Epithelial cell of prostate (primary cell): ENCODE data around the gene FAM107B.
"Not testable (repeated sequence)": the region's sequence is repeated elsewhere in the genome, so short reads cannot be mapped to it uniquely, and the experiment has no call there.

Source experiments
- DNase-seq: peaks from one replicate; pipeline ENCODE4 v3.0.0-alpha.2; 2011; ENCODE audit warnings: low read depth, low spot score
- H3K27ac ChIP-seq: fragments of 450-650 bp; 2 replicates; pipeline ENCODE4 v1.5.1; 2017; ENCODE audit warnings: mild to moderate bottlenecking

Gene FAM107B

DNA sequence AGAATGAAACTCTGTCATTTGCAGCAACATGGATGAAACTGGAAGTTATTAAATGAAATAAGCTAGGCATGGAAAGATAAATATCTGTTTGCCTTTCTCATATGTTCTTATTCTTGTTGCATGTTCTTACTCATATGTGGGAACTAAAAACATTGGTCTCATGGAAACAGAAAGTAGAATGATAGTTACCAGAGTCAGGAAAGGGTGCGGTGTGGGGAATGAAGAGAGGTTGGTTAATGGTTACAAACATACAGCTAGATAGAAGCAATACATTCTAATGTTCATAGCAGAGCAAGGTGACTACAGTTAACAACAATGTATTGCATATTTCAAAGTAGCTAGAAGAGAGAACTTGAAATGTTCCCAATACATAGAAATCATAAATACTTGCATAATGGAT, 105.1 kb downstream of the FAM107B start:
- no peak overlapping the region for H3K27ac ChIP-seq
- no peak for DNase-seq

DNA sequence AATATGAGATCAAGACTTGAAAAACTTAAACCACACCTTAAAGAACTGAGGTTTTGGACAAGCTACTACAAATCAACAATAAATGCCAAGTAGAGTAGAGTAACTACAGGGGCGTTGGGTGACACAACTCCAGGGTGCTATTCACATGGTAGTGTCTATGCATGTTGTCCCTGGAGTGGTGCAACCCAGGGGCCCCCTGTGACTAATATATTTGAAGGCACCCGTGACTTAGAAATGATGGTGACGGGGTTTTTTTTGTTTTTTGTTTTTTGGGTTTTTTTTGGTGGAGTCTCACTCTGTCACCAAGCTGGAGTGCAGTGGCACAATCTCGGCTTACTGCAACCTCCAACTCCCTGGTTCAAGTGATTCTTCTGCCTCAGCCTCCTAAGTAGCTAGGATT, 106.9 kb downstream of the FAM107B start:
- H3K27ac ChIP-seq = no peak overlapping the region
- DNase-seq = no peak

DNA sequence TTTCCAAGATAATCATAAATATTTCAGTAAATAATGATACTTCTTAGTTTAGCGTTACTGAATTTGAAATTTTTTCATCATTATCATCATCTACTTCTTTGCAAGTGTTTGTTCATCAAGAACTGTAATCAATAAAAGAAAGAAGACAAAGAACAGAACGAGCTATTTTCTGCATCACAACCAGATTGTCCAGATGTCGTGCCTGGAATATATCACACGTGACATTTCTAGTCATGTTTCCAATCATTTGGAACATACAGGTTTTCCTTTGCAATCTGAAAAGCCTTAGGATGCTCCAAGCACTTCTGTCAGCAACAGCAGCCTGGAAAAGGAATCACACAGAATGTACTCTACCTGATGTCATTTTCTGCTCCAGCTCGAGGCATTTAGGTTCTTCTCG, 107.4 kb downstream of the FAM107B start:
- H3K27ac ChIP-seq = no peak overlapping the region

DNA sequence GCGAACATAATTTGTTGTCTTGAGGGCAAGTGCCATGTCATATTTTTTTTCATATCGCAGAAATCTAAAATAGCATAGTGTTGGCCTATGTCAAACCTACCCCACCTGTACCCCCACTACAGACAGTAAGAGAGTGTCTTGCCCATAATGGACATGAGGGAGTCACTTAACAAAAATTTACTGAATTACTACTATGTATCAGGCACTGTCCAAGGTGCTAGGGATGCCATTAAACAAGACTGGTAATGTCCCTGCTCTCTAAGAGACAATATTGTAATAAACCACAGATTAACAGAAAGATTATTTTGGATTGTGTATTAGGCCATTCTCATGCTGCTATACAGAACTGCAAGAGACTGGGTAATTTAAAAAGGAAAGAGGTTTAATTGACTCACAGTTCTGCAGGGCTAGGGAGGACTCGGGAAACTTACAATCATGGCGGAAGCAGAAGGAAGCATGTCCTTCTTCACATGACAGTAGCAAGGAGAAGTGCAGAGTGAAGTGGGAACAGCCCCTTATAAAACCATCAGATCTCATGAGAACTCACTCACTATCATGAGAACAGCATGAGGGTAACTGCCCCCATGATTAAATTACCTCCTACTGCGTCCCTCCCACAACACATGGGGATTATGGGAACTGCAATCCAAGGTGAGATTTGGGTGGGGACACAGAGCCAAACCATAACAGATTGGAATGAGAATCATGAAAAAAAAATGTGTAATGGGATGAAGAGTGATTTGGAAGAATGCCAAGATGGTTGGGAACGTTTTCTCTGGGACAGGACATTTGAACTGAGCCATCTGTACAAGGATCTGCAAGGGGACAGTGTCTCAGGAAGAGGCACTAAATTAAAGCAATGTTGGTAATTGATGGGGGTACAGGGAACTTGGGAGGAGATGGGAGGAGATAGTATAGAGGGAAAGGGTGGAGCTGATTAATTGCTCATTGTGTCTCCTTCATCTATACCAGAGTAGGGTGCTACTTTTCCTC, 108.5 kb downstream of the FAM107B start:
- no peak for DNase-seq
- no peak overlapping the region for H3K27ac ChIP-seq

More for the DNA sequence above, 107.4 kb downstream of the FAM107B start:
- no peak for DNase-seq

DNA sequence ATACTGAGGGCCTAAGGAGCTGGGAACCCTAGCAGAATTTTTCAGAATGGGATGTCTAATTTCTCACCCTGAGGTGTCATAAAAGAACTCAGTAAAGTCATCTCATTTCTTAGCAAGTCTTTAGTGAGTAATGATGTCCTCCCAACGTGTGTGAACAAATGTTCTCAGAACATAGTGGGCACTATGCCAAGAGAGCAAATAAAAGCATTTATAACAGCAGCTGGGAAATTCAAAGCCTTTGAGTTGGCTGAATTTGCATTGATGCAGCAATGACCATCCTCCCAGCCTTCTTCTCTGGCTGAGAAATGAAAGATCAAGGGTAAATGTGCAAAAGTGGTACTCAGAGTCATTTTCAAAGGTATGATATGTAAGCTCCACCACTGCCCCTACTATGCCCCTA, 109.4 kb downstream of the FAM107B start:
- H3K27ac ChIP-seq = no peak overlapping the region
- DNase-seq = peak; percentile 56

DNA sequence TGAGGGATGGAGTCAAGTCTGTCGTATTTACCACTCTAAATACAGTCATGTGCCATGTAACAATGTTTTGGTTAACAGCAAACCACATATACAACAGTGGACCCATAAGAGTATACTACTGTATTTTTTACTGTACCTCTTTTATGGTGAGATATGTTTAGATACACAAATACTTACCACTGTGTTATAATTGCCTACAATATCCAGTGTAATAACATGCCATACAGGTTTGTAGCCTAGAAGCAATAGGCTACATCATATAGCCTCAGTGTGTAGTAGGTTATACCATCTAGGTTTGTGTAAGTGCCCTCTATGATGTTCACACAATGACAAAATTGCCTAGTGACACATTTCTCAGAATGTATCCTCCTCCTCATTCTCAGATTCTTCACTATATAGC, 110.4 kb downstream of the FAM107B start:
- H3K27ac ChIP-seq = no peak overlapping the region
- DNase-seq = no peak

DNA sequence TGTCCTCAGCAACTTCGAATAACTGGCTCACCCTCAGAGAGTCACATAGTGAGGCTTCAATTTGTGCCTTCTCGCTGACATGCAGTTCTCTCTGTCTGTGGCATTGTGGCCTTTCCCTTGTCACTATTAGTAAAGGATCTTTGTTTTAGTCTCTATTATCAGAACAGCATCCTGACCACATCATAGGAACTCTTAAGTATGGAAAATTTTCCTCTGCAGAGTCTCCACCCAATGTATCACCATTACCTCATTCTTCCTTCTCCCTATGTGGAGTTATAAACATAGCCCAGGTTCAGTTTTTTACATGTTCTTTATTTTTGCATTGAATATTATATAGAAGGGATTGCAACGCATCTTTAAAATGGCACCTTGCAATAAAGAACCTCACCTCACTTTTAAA, 112.9 kb downstream of the FAM107B start:
- no peak overlapping the region for H3K27ac ChIP-seq
- DNase-seq = no peak

DNA sequence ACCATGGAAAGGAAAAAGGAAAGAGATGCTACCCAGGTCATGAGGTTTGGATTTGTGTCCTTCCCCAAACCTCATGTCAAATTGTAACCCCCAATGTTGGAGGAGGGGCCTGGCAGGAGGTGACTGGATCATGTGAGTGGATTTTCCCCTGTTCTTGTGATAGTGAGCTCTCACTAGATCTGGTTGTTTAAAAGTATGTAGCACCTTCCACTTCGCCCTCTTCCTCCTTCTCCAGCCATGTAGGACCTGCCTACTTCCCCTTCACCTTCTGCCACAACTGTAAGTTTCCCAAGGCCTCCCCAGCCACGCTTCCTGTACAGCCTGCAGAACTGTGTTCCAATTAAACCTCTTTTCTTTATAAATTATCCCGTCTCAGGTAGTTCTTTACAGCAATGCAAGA, 113.9 kb downstream of the FAM107B start:
- DNase-seq = no peak
- no peak overlapping the region for H3K27ac ChIP-seq

DNA sequence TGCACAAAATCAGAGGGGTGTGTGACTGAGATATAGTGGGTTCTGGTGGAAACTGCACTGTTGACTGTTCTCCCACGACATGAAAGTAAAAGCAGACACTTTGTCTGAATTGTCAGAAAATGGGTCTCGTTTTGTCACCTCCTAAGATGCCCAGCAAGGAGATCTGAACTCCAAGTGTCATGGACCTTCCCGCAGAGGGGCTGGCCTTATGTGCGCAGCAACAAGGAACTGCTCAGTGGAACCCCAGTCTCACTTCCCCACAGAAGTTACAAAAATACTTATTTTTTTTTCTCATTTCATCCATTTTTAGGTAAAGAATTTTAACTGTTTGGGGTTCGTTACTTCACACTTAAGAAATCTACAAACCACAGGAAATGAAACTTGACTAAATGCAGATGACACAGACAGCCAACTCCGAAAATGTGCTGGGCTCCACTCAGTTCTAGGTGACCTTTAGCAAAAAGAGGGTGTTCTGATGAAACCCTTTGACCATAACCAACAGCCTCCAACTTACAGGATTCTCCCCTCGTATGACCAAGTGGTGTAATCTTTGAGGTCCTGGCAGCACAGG, 115.0 kb downstream of the FAM107B start:
- no peak for DNase-seq
- H3K27ac ChIP-seq = no peak overlapping the region

DNA sequence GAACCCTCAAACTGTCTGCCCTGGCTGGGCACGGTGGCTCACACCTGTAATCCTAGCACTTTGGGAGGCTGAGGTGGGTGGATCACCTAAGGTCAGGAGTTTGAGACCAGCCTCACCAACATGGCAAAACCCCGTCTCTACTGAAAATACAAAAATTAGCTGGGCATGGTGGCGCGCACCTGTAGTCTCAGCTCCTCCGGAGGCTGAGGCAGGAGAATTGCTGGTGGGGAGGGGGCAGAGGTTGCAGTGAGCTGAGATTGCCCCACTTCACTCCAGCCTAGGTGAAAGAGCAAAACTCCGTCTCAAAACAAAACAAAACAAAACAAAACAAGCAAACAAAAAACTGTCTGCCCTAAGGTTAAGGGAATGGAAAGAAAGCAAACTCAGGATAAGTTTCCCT, 115.6 kb downstream of the FAM107B start:
- peak overlapping the region; percentile 62 for H3K27ac ChIP-seq
- not testable (repeated sequence) for DNase-seq

DNA sequence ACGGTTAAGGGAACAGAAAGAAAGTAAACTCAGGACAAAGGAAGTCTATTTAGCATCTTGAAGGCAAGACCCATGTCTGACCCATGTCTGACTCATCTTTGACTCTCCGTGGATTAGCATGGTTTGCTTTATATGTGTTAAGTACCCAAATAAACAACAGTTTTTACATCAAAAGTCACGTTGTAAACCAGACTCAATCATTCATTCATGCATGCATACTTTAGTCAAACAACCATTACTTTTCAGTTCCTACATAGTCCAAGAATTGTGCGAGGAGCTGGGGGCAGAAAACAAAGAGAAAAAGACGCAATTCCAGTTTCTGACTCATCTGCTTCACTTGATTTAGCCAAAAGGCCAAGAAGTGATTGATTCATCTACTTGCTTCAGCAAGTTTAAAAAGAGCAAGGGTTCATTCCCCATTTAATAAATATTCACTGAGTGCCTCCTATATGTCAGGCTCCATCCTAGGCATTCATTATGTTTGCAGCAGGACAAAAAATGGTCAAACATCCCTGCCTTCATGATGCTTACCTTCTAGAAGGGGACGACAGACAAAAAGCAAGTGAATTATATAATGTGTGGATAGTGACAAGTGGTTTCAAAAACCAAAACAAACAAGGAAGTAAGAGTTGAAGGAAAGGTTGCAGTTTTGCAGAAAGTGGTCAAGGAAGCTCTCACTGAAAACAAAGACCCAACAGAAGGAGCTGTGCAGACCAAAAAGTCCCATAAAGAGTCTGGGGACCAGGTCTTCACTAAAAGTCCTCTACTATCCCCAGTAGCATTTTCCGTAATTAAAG, 116.2 kb downstream of the FAM107B start:
- peak overlapping the region; percentile 62 for H3K27ac ChIP-seq
- peak; percentile 73 for DNase-seq

DNA sequence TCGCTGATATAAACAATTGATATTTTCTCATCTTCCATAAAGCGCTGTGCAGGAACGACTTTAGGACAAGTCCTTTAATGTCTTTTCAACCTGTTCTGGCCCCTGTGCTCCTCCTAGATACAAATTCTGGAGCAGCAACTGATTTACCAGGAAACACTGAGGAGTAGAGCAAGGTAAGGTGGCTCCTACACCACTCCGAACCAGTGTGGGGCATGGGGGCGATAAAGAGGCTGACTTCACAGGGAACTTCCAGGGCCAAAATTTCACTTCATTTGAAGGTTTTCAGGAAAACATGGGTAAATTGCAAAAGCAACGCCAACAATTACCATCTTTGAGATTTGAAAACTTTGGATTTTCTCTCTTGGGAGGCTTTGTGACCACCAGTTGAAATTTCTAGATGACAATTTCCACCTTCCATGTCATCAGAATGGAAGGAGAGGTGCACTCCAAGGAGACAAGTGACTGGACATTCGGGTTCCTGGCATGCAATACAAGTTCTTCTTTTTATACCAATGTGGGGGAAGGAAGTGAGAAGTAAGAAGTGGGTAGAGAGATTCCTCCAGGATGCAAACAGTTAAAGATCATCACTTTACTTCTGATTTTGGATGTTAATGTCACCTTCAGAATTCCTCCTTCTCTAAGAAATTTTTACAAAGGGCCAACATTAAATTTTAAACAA, 118.5 kb downstream of the FAM107B start:
- no peak for DNase-seq
- no peak overlapping the region for H3K27ac ChIP-seq

DNA sequence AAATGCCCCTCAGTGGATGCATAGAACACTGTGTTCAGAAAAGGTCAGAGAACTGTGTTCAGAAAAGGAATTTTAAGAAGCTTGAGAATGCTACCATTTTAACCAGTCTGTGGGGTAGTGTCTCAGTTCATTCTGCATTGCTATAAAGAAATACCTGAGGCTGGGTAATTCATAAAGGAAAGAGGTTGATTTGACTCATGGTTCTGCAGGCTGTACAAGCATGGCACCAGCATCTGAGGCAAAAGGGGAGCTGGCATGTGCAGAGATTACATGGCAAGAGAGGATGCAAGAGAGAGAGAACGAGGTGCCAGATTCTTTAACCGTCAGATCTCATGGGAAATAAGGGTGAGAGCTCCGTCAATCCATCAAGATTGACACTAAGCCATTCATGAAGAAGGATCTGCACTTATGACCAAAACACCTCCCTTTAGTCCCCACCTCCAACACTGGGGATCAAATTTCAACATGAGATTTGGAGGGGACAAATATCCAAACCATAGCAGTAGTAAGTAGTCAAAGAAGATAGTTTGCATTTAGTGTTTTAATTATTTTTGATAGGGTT, 119.8 kb downstream of the FAM107B start:
- no peak for DNase-seq
- no peak overlapping the region for H3K27ac ChIP-seq

DNA sequence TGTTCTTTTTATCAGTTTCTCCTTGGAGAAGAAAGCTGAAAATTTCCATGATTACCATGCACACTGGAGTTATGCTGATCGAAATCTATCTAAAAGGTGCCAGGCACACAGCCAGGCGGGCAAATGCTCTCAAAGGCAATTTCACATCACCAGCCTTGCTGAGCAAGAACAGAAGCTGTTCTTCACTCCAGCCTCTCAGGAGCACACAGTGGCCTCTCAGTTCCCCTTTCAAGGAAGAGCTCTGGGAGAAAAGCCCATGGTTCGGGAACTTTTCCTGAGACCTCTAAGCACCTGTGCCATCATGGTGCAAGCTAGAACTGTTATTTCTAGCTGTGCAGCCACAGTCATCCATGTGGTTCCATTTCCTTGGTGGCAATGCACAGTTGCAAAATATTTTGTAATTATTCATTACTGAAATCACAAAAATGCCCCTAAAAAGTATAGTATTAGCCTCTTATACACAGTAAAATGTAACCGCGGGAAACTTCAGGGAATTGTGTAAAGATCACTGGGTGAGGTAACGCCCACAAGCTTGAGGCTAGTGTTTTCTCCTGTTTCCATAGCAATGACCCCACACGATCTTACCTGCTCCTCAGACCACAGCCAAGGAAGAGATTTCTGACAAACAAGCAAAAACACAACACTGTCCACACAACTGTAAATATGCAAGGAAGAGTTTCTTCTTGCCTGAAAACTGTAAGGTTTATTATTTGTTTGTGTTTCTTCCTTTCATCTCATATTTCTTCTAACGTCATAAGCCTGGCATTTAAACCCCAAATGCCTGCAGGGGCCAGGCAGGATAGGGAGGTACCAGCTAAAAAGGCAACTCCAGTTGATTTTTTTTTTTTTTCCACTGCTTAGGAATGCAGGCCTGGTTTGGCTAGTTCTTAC, 121.2 kb downstream of the FAM107B start:
- peak; percentile 55 for DNase-seq
- H3K27ac ChIP-seq = peak overlapping the region; percentile 29

DNA sequence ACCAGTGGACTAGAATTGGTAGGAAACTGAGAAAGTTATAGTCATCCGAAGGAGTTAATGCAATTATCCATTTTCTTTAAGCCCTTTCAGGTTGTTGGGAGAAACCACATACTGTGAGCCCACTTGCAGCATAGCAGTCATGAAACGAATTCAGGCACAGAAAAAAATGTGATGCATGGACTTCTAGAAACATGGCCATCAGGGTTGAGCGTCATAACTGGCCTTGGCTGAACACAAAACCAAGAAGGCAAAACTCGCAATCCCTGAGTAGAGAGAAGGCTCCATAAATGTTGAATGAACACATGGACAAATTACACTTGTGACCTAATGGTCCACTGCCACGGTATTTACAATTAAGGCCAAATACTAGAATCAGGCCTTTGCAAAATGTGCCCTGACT, 121.9 kb downstream of the FAM107B start:
- no peak overlapping the region for H3K27ac ChIP-seq
- no peak for DNase-seq

DNA sequence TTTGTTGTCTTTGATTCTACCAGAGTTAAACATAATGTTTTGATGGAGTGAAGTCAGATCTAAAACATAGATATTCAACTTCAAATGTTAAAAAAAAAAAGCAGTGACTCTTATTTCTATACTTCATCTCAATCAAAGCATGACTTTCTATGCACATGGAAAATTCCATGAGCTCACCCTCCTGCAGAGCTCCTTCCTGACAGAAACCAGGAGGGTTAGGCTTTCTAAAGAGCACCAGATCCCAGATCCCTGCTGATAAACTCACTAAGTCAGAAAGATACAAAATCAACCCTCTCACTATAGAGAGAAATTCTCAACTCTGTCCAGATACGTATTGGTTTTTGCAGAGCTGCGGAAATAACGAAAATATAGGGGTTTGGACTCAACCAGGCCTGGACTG, 122.6 kb downstream of the FAM107B start:
- H3K27ac ChIP-seq = no peak overlapping the region
- no peak for DNase-seq

DNA sequence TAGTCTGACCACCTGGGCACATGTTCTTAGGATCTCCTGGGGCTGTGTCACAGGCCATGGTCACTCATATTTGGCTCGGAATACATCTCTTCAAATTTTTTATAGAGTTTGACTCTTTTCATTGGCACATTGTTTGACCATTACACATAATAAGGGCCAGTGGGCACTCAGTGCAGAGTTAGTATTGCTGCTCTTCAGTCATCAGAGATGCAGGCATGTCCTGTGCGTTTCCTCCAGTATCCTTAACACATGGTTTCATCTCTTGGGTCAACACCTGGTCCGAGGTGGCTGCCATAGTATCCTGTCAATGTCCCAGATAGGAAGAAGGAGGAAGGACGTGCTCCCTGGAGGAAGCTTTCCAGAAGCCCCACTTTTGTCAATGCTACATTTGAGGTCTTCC, 125.0 kb downstream of the FAM107B start:
- no peak for DNase-seq
- no peak overlapping the region for H3K27ac ChIP-seq

DNA sequence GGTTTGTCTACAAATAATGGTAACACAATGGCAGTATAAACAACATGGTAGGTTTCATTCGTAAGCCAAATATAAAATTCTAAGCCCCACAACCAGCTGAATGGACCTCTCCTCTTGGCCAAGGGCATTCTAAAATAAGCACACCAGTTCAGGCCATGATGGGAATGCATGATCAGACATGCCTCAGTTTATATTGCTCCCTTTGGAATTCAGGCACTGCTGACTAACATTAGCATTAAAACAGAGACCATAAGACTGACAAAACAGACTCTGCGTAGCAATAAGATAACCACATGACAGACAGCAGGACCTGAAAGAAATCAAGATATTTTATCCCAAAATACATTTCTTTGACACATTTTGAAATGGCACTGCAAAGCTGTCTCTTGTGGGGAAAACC, 125.8 kb downstream of the FAM107B start:
- DNase-seq = peak; percentile 48
- peak overlapping the region; percentile 39 for H3K27ac ChIP-seq
